Loucy (cell line): ENCODE data around the gene NMNAT2.

Experiments
- CTCF ChIP-seq: fragments of 200-600 bp; sonication (generic); conservative IDR thresholded peaks from 2 replicates; pipeline ENCODE4 v1.5.1; 2014; ENCODE audit warnings: mild to moderate bottlenecking, antibody characterized with exemption, low read length
- EZH2phosphoT487 ChIP-seq: fragments of 200-600 bp; IDR thresholded peaks from 2 replicates; pipeline ENCODE4 v1.6.1; 2018; ENCODE audit warnings: antibody characterized with exemption, mild to moderate bottlenecking, moderate library complexity, borderline replicate concordance

- TF ChIP-seq CTCF (no peak), EZH2phosphoT487 (no peak)
Observed at GRCh38 chr1:183330335-183330734, 87.8 kb downstream of the NMNAT2 start.
